K562 (cell line): ENCODE results near the gene ANKS1A.
A peak's percentile ranks its signal among the peaks of the same experiment; 100 is the strongest.

Experiments used
- CBFA2T2 ChIP-seq: fragments of 450-650 bp; conservative IDR thresholded peaks from 2 replicates; pipeline ENCODE4 v1.6.1; 2017; ENCODE audit warnings: mild to moderate bottlenecking
- CTCF ChIP-seq, 3 experiments: IDR thresholded peaks in 2 of 3; conservative IDR thresholded peaks in 1 of 3; 2 replicates each; pipeline ENCODE4 v1.5.1; 2011 to 2012; ENCODE audit warnings: low read length in 3 of 3, mild to moderate bottlenecking in 3 of 3, control low read depth in 2 of 3, improper control_type of control experiment in 1 of 3, inconsistent platforms in 1 of 3, low read depth in 1 of 3, mixed read lengths in 1 of 3, moderate library complexity in 1 of 3; ENCODE audit not compliant: insufficient read depth in 2 of 3
- EWSR1 ChIP-seq: fragments of 450-650 bp; IDR thresholded peaks from 2 replicates; pipeline ENCODE4 v1.6.1; 2018; ENCODE audit warnings: borderline replicate concordance, mild to moderate bottlenecking, low read depth, moderate library complexity; ENCODE audit not compliant: partially characterized antibody
- FOS ChIP-seq: IDR thresholded peaks from 3 replicates; pipeline ENCODE4 v1.6.1; 2011; ENCODE audit not compliant: insufficient read length; ENCODE audit errors: extremely low read depth
- MTA1 ChIP-seq: fragments of 450-650 bp; IDR thresholded peaks from 2 replicates; pipeline ENCODE4 v1.6.1; 2017; ENCODE audit warnings: borderline replicate concordance
- MTA3 ChIP-seq: fragments of 450-650 bp; formaldehyde crosslinking; IDR thresholded peaks from 2 replicates; pipeline ENCODE4 v1.6.1; 2017; ENCODE audit warnings: mild to moderate bottlenecking, borderline replicate concordance
- MTF1 ChIP-seq: fragments of 250-450 bp; sonication (Bioruptor Pico); IDR thresholded peaks from 2 replicates; pipeline ENCODE4 v1.9.0; 2021; ENCODE audit warnings: moderate library complexity, mild to moderate bottlenecking, inconsistent platforms, borderline replicate concordance
- POLR2A ChIP-seq: fragments of 450-650 bp; conservative IDR thresholded peaks from 2 replicates; pipeline ENCODE4 v1.6.1; 2016
- RCOR1 ChIP-seq, 2 experiments: IDR thresholded peaks; 2 replicates each; pipeline ENCODE4 v1.6.1; 2012; ENCODE audit warnings: low read depth in 2 of 2, low read length in 2 of 2, borderline replicate concordance in 1 of 2, improper control_type of control experiment in 1 of 2
- STAT6 ChIP-seq: sonication (generic); formaldehyde crosslinking; IDR thresholded peaks from 2 replicates; pipeline ENCODE4 v1.8.1; 2023; ENCODE audit warnings: mild to moderate bottlenecking, missing genetic modification reagents
- TEAD2 ChIP-seq: fragments of 450-650 bp; IDR thresholded peaks from 2 replicates; pipeline ENCODE4 v1.6.1; 2016; ENCODE audit warnings: missing genetic modification characterization, control low read depth, missing compliant biosample characterization
- THRB ChIP-seq: fragments of 450-650 bp; formaldehyde crosslinking; conservative IDR thresholded peaks from 2 replicates; pipeline ENCODE4 v1.4.0; 2022; ENCODE audit warnings: mild to moderate bottlenecking, missing genetic modification characterization
- U2AF1 ChIP-seq: fragments of 200-400 bp; formaldehyde crosslinking; optimal IDR thresholded peaks from 2 replicates; pipeline ENCODE3; 2017; ENCODE audit warnings: mild to moderate bottlenecking, low read depth, low read length, moderate library complexity
- ZBTB7A ChIP-seq: IDR thresholded peaks from 2 replicates; pipeline ENCODE4 v1.6.1; 2011; ENCODE audit warnings: low read depth, mild to moderate bottlenecking, low read length, moderate library complexity, borderline replicate concordance; ENCODE audit not compliant: control insufficient read depth

- TF ChIP-seq THRB, result 0 out of 2 replicates have a peak, but pooled peaks have one; percentile 57
- TF ChIP-seq POLR2A, result no peak
- no peak for TF ChIP-seq EWSR1
- TF ChIP-seq U2AF1, result no peak
- no peak for TF ChIP-seq MTF1 (CRISPR knock-in tag)
- no peak for TF ChIP-seq MTA3
- TF ChIP-seq RCOR1 (IDR thresholded peaks at IDR 0.05; ENCODE audit: borderline replicate concordance in 1 of 2, low read depth in 2 of 2, low read length in 2 of 2), result no peak
- no peak for TF ChIP-seq ZBTB7A
- TF ChIP-seq CBFA2T2, result no peak
- no peak for TF ChIP-seq CTCF (IDR thresholded peaks at IDR 0.05 in 2 of 3, conservative IDR thresholded peaks at IDR 0.05 in 1 of 3; ENCODE audit: insufficient read depth in 2 of 3, low read depth in 1 of 3, low read length in 3 of 3)
- TF ChIP-seq TEAD2, result no peak
- TF ChIP-seq STAT6 (CRISPR knock-in tag), result no peak
- no peak for TF ChIP-seq FOS
- TF ChIP-seq MTA1, result no peak
Measured at GRCh38 chr6:34929241-34929978, 40.4 kb downstream of the ANKS1A start.
